ENCODE measurements around the gene SLX4IP.
"Not testable (repeated sequence)": the region's sequence is repeated elsewhere in the genome, so short reads cannot be mapped to it uniquely, and the experiment has no call there.

The SLX4IP gene

GRCh38 chr20:10580700-10581099 lies 145.6 kb downstream of the SLX4IP start:
- no peak for DNase-seq

GRCh38 chr20:10581823-10582222 lies 146.7 kb downstream of the SLX4IP start:
- DNase-seq = no peak

GRCh38 chr20:10584371-10584770 lies 149.3 kb downstream of the SLX4IP start:
- DNase-seq = no peak

GRCh38 chr20:10585308-10585707 lies 150.2 kb downstream of the SLX4IP start:
- no peak for DNase-seq

- no peak for DNase-seq
Observed at GRCh38 chr20:10586296-10586695, 151.2 kb downstream of the SLX4IP start.

GRCh38 chr20:10590446-10590845 lies 155.3 kb downstream of the SLX4IP start:
- not testable (repeated sequence) for DNase-seq

GRCh38 chr20:10590950-10591671 lies 156.0 kb downstream of the SLX4IP start:
- DNase-seq = no peak

GRCh38 chr20:10591946-10592521 lies 156.9 kb downstream of the SLX4IP start:
- DNase-seq = no peak

GRCh38 chr20:10594296-10594868 lies 159.3 kb downstream of the SLX4IP start:
- no peak for DNase-seq

GRCh38 chr20:10595266-10595665 lies 160.2 kb downstream of the SLX4IP start:
- no peak for DNase-seq

GRCh38 chr20:10595985-10596384 lies 160.9 kb downstream of the SLX4IP start:
- no peak for DNase-seq

GRCh38 chr20:10596710-10597121 lies 161.6 kb downstream of the SLX4IP start:
- DNase-seq = no peak

GRCh38 chr20:10597637-10598036 lies 162.5 kb downstream of the SLX4IP start:
- DNase-seq = no peak

- no peak for DNase-seq
Observed at GRCh38 chr20:10602221-10602871, 167.2 kb downstream of the SLX4IP start.

- DNase-seq = no peak
Observed at GRCh38 chr20:10603378-10603777, 168.3 kb downstream of the SLX4IP start.

GRCh38 chr20:10603971-10604864 lies 169.1 kb downstream of the SLX4IP start:
- DNase-seq = no peak

- no peak for DNase-seq
Observed at GRCh38 chr20:10604865-10605440, 169.8 kb downstream of the SLX4IP start.

- DNase-seq = no peak
Observed at GRCh38 chr20:10605547-10606195, 170.6 kb downstream of the SLX4IP start.

GRCh38 chr20:10609276-10609675 lies 174.2 kb downstream of the SLX4IP start:
- no peak for DNase-seq

- DNase-seq = no peak
Observed at GRCh38 chr20:10609770-10610169, 174.7 kb downstream of the SLX4IP start.

- no peak for DNase-seq
Observed at GRCh38 chr20:10610251-10610650, 175.1 kb downstream of the SLX4IP start.

- no peak for DNase-seq
Observed at GRCh38 chr20:10611357-10611756, 176.3 kb downstream of the SLX4IP start.
